IgD-negative memory B cell (primary cell): Measurements from ENCODE around the gene DQX1. TPM values are rescaled to one million over a fixed set of nuclear protein-coding genes. Genes with fewer than 3 reads are reported as not detected.

Experiments used
- H3K27ac Mint-ChIP-seq, 3 donors: one replicate each; pipeline ENCODE4 v1.8.0; 2020 to 2022; ENCODE audit warnings: mild to moderate bottlenecking in 3 of 3, mixed read lengths in 3 of 3, moderate library complexity in 1 of 3
- H3K27me3 Mint-ChIP-seq: one replicate; pipeline ENCODE4 v1.8.0; 2021; ENCODE audit warnings: mixed read lengths
- H3K36me3 Mint-ChIP-seq: one replicate; pipeline ENCODE4 v1.8.0; 2020; ENCODE audit warnings: mild to moderate bottlenecking, mixed read lengths
- H3K4me1 Mint-ChIP-seq, 3 donors: one replicate each; pipeline ENCODE4 v1.8.0; 2020 to 2022; ENCODE audit warnings: mixed read lengths in 3 of 3, mild to moderate bottlenecking in 1 of 3
- H3K4me3 Mint-ChIP-seq, 4 donors: one replicate each; pipeline ENCODE4 v1.8.0; 2020 to 2022; ENCODE audit warnings: mild to moderate bottlenecking in 4 of 4, mixed read lengths in 4 of 4, moderate library complexity in 3 of 4
- H3K9me3 Mint-ChIP-seq, 3 donors: one replicate each; pipeline ENCODE4 v1.8.0; 2020 to 2021; ENCODE audit warnings: mixed read lengths in 3 of 3, mild to moderate bottlenecking in 1 of 3
- polyA plus RNA-seq: library from polyadenylated mRNA; unstranded; fragments of 300-500 nt; fragmentation: Illumina TruSeq; gene quantifications from one replicate; pipeline ENCODE4 v1.2.3, GENCODE V29; 2021

The DQX1 gene
- polyA plus RNA-seq, 1 donor from 2014 or later, result 0.70 TPM

DNA sequence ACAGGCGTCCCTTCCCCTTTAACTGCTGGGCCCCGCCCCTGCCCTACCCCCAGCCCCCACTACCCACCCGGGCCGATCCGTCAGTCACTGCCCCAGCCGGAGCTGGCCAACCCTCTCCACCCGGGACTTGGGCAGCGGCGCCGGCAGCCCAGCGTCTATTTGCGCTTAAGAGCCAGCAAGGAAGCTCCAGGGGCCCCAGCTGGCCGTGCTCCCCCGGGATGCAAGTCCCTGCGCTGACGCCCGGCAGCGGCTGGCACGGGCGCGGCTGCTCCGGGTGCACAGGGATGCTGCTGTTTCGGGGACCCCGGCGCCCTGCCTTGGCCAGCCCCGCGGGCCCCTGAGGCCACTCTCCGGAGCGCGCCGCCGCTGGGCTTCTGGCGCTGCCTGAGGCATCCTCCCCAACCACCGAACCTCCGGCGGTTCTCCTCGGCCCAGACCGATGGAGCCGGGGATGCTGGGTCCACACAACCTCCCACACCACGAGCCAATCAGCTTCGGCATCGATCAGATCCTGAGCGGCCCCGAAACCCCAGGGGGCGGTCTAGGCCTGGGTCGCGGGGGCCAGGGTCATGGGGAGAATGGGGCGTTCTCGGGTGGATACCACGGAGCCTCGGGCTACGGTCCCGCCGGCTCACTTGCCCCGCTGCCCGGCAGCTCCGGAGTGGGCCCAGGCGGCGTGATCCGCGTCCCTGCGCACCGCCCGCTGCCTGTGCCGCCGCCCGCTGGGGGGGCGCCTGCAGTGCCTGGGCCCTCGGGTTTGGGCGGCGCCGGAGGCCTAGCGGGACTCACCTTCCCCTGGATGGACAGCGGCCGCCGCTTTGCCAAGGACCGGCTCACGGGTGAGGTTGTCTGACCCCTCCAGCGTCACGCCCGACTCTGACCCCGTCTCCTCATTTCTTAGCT, 11.4 kb downstream of the DQX1 start, which contains the start of gene TLX2:
Gene TLX2 (plus strand): TSS at position 83 of the 903 bp plus-strand sequence. CDS start 357 bp downstream, at position 440.
- Mint-ChIP-seq H3K27ac (peak within 1 kb of the TSS in 1 of 3 donors; percentile 20), H3K9me3 (no peaks in the 10 kb centered on the region), H3K36me3 (peaks cover 4% of the 10 kb centered on the region), H3K4me1 (peaks cover 10 to 12% (median 12%) of the 10 kb centered on the region in 3 donors), H3K4me3 (peak within 1 kb of the TSS; percentile 63 to 83 (median 74)), H3K27me3 (peaks cover 54% of the 10 kb centered on the region)

DNA sequence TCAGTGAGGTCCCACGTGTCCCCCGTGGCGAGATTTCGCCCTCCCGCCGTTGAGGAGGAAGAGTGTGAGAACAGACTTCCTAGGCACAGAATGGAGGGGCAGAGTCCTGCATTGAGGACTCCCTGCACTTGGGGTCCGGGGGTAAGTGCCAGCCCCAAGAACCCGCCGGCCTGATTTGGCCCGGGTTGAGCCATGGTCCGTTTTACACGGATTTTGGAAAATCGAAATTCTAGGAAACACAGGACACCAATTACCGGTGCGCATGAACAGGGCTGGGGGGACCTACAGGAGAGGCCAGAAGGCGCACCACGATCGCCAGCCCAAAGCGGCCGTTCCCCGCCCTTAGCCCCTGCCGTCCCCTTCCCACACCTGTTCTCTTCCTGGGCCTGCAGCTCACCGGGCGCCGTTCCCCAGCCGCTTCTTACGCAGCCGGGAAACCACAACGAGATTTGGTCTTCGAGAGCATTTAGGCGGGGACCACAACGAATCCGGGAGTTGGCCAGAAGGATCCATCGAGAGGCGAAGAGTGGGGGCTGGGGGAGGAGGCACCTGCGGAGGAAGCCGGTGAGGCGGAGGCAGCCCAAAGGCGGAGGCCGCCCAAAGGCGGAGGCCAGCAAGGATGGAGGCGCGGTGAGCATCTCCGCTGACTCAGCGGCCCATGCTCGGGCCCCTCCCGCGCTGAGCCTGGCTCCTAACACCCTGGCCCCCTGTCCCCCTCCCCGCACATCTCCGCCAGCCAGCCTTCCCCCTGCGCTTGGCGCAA, 12.2 kb downstream of the DQX1 start:
- H3K27ac Mint-ChIP-seq, result peak overlapping the region in 1 of 3 donors; percentile 20
- H3K36me3 Mint-ChIP-seq, result peaks cover 4% of the 10 kb centered on the region
- peaks cover 11 to 12% (median 12%) of the 10 kb centered on the region in 3 donors for H3K4me1 Mint-ChIP-seq
- peak overlapping the region in 3 of 4 donors; percentile 13 to 79 (median 67) for H3K4me3 Mint-ChIP-seq
- H3K9me3 Mint-ChIP-seq, result no peaks in the 10 kb centered on the region
- H3K27me3 Mint-ChIP-seq, result peaks cover 52% of the 10 kb centered on the region

DNA sequence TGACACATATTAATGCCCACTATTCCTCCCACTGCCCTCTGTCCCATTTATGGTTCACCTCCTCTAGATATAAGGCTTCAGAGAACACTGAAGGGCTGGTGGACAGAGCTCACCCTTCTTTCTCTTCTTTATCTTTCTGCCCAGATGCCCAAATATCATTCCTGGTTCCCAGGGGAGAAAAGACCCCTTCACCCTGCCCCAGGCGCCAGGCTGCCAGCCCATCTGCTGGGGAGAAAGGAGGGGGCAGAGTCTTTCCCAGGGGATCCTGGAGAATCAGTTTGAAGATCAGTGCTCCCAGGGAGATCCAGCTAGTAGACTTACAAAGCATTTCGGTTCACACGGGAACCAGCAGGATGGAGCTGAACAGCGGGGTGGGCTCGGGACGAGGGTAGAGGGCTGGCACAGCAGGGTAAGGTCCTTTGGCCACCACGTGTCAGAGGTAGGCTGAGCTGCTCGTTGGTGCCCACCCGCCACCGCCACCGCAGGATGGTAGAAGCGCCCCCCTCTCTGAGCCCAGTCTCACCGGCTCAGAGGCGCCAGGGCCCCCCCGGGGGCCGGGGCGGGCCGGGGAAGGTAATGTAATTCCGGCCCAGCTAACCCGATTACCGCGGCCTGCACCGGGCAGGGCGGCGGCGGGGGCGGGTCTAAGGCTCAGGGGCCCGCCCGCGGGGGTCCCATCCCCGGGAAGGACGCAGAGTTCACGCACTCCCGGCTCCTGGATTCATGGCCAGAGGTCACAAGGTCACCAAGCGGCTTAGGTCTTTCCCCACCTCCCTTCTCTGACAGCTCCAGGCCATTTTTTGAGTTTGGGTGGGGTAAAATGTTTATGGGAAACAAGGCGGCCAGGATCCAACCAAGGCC, 13.1 kb downstream of the DQX1 start:
- H3K27ac Mint-ChIP-seq, result peak overlapping the region in 1 of 3 donors; percentile 66
- H3K4me3 Mint-ChIP-seq, result peak overlapping the region in 3 of 4 donors; percentile 23 to 79 (median 60)

DNA sequence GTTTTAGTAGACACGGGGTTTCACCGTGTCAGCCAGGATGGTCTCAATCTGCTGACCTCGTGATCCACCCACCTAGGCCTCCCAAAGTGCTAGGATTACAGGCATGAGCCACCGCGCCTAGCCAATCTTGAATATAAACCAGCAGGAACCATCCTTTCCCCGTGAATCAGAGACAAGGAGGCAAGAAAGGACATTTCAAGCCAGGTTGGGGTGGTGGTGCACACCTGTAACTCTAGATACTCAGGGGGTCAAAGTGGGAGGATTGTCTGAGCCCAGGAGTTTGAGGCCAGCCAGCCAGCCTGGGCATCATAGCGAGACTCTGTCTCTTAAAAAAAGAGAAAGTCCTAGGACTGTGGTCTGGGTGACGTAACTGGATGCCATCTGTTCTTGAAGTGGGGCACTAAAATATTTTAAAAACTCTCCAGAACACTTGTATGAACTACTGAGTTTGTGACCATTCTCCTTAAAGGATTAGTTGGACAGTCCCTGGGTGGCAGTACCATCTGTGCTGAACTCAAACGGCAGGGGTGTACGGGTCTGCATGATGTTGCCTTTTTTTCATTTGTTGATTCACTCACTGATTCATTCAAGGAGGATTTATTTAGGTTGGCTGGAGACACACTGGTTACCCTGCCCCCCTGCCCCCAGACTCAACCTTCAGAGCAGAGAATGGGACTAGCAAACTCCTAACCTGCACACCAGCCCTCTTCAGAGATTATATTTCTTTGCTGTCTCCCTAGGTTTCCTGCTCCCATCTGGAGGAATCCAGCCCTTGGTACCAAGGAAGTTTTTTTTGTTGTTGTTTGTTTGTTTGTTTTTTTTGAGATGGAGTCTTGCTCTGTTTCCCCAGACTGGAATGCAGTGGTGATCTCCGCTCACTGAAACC, 14.7 kb downstream of the DQX1 start:
- Mint-ChIP-seq H3K27ac (peak overlapping the region in 1 of 3 donors; percentile 66), H3K4me3 (peak overlapping the region in 1 of 4 donors; percentile 60), H3K4me1 (peaks cover 19 to 27% (median 24%) of the 10 kb centered on the region in 3 donors), H3K27me3 (peaks cover 34% of the 10 kb centered on the region), H3K9me3 (peaks cover 0 to 3% (median 0%) of the 10 kb centered on the region in 3 donors), H3K36me3 (peaks cover 5% of the 10 kb centered on the region)

More for the DNA sequence above, 13.1 kb downstream of the DQX1 start:
- Mint-ChIP-seq H3K4me1 (peaks cover 17 to 20% (median 19%) of the 10 kb centered on the region in 3 donors), H3K36me3 (peaks cover 4% of the 10 kb centered on the region), H3K27me3 (peaks cover 45% of the 10 kb centered on the region), H3K9me3 (no peaks in the 10 kb centered on the region)

DNA sequence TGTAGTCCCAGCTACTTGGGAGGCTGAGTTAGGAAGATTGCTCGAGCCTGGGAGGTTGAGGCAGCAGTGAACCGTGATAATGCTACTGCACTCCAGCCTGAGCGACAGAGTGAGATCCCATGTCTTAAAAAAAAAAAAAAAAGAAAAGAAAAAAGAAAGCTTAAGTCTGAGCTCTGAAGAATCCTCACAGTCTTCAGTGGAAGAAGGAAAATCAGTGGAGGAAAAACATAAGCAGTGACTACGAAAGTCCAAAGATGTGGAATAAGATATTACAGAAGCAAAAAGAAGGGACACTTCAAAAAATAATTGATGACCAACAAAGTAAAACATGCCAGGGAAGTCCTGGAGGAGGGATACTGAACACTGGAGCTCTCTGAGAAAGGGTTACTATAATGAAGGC, 15.8 kb downstream of the DQX1 start:
- Mint-ChIP-seq H3K4me3 (peak overlapping the region in 1 of 4 donors; percentile 43), H3K27ac (peak overlapping the region in 2 of 3 donors; percentile 8 to 20), H3K36me3 (peaks cover 7% of the 10 kb centered on the region), H3K27me3 (peaks cover 27% of the 10 kb centered on the region), H3K4me1 (peaks cover 18 to 22% (median 21%) of the 10 kb centered on the region in 3 donors), H3K9me3 (peaks cover 0 to 3% (median 0%) of the 10 kb centered on the region in 3 donors)

DNA sequence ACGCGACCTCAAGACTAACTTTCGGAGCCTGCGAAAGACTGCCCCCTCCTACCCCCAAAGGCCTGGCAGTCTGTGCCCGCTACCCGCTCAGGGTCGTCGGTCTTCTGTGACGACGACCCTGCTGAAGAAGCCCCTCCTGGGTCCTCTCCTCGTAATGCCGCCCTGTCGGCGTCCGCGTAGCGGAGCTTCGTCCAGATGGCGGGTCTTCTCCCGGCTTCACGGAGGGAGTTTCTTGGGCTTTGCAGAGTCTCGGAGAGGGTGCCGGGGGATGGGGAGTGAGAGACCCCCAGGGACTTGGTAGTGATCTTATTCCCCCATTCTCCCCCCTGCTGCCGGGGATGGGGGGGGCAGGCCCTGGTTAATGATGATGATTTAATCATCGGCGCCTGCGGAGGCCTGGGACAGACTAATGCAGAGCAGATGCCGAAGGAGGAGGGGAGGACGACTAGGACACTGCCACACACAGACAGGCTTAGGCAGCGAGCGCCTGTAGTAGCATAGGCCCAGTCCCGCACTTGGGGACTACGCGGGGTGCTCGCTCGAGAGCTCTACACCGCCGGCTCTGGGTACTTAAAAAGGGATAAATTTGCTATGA, 18.0 kb downstream of the DQX1 start:
- peaks cover 0 to 3% (median 0%) of the 10 kb centered on the region in 3 donors for H3K9me3 Mint-ChIP-seq
- H3K27ac Mint-ChIP-seq, result peak overlapping the region; percentile 98 to 100 (median 100)
- peak overlapping the region; percentile 96 to 100 (median 100) for H3K4me3 Mint-ChIP-seq
- peaks cover 16% of the 10 kb centered on the region for H3K36me3 Mint-ChIP-seq
- H3K27me3 Mint-ChIP-seq, result peaks cover 31% of the 10 kb centered on the region
- H3K4me1 Mint-ChIP-seq, result peaks cover 22 to 32% (median 25%) of the 10 kb centered on the region in 3 donors

DNA sequence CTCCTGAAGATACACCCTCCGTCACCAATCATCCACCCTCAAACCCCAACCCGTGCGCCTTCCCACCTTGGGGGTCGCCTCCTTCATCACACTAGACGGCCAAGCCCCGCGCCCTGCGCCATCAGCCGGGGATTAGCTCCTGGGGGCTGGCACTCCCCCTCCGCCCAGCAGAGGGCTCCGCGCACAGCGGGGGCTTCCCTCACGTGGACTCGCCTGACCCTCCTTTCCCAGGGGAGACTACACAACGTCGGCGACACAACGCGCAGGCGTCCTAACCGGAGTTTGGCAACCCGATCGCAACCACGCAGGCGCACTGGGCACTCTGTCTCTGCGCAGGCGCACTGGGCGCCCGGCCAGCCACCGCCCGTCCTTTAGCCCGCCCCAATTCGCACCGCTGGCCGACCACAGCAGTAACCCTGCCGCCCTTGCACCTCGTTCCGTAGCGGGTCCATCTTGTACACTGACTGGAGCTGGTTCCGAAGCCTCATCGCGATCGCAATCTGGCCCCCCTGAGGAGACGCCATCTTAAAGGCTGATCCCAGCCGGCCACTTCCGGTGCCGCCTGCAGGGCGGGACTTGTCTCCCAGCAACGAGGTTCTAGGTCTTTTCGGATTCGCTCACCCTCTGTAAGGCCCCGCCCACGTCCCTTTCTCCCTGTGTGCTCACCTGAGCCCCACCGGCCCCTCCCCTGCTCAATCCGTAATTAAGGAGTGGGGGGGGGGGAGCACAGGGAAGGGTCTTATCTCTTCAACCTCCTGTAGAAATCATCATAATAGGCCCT, 18.7 kb downstream of the DQX1 start, which contains the start of gene PCGF1:
Gene PCGF1 (minus strand): TSS at position 551 of the 781 bp plus-strand sequence. CDS start 27 bp downstream, at position 524.
- H3K9me3 Mint-ChIP-seq, result peaks cover 0 to 3% (median 0%) of the 10 kb centered on the region in 3 donors
- H3K4me1 Mint-ChIP-seq, result peaks cover 22 to 32% (median 26%) of the 10 kb centered on the region in 3 donors
- H3K4me3 Mint-ChIP-seq, result peak within 1 kb of the TSS; percentile 96 to 100 (median 100)
- H3K36me3 Mint-ChIP-seq, result peaks cover 14% of the 10 kb centered on the region
- peak within 1 kb of the TSS; percentile 98 to 100 (median 100) for H3K27ac Mint-ChIP-seq
- H3K27me3 Mint-ChIP-seq, result peaks cover 31% of the 10 kb centered on the region

DNA sequence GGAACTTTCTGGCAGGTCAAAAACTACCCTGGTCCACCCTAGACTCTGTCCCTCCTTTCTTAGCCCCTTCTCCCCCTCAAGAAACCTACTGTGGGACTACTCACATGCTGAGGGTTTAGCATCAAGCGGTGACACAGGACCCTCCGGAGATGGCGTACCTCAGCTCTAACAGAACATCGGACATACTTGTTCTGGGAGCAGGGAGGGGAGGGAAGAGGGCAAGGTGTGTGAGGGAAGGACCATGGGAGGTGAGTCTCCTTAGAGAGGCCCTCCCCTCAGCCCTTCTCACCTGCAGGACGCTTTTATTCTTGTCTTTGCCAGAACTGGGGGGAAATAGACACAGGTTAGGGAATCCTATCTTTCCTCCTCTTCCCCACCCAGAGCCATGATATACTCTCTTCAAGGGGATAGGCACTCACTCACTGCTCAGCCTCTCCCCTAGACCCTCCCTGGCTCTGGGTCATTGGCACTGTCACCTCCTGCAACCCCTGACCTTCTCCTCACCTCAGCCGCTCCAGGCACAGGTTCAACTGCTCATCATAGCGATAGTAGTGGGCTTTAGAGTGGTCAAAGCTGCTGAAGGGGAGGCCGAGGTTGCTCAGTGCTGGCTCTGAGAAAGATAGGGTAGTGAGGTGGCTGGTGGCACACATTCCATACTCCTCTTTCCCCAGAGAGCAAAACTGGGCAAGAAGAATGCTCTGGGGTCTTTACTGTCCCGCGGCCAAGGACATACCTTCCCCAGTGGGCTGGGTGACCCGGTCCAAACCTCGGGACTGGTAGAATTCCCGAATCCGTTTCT, 20.4 kb downstream of the DQX1 start:
- H3K9me3 Mint-ChIP-seq, result peaks cover 0 to 3% (median 0%) of the 10 kb centered on the region in 3 donors
- peak overlapping the region in 2 of 3 donors; percentile 56 to 100 for H3K27ac Mint-ChIP-seq
- H3K4me3 Mint-ChIP-seq, result peak overlapping the region; percentile 44 to 100 (median 92)
- H3K4me1 Mint-ChIP-seq, result peaks cover 25 to 32% (median 29%) of the 10 kb centered on the region in 3 donors
- peaks cover 33% of the 10 kb centered on the region for H3K27me3 Mint-ChIP-seq
- H3K36me3 Mint-ChIP-seq, result peaks cover 14% of the 10 kb centered on the region

DNA sequence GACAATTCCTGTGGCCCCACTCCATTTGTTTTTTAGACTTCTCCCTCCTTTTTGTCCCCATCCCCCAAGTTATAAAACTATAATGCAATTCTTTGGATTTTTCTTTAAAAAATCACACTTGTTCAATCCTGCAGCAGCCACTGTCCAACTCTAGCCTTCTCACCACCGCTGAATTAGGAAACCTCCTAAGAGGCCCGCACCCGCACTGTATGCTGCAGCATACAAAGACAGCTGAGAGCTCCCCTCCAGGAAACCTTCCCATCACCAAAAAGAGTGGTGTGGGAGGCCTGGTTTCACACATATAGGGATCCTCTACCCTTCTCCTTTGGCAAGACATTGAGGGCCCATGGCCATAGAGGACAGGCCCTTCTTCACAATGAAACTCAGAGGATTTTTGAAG, 21.4 kb downstream of the DQX1 start:
- peaks cover 0 to 3% (median 0%) of the 10 kb centered on the region in 3 donors for H3K9me3 Mint-ChIP-seq
- peak overlapping the region; percentile 44 to 86 (median 83) for H3K4me3 Mint-ChIP-seq
- H3K27me3 Mint-ChIP-seq, result peaks cover 38% of the 10 kb centered on the region
- H3K27ac Mint-ChIP-seq, result peak overlapping the region in 2 of 3 donors; percentile 12 to 56
- H3K4me1 Mint-ChIP-seq, result peaks cover 27 to 32% (median 27%) of the 10 kb centered on the region in 3 donors
- H3K36me3 Mint-ChIP-seq, result peaks cover 14% of the 10 kb centered on the region

DNA sequence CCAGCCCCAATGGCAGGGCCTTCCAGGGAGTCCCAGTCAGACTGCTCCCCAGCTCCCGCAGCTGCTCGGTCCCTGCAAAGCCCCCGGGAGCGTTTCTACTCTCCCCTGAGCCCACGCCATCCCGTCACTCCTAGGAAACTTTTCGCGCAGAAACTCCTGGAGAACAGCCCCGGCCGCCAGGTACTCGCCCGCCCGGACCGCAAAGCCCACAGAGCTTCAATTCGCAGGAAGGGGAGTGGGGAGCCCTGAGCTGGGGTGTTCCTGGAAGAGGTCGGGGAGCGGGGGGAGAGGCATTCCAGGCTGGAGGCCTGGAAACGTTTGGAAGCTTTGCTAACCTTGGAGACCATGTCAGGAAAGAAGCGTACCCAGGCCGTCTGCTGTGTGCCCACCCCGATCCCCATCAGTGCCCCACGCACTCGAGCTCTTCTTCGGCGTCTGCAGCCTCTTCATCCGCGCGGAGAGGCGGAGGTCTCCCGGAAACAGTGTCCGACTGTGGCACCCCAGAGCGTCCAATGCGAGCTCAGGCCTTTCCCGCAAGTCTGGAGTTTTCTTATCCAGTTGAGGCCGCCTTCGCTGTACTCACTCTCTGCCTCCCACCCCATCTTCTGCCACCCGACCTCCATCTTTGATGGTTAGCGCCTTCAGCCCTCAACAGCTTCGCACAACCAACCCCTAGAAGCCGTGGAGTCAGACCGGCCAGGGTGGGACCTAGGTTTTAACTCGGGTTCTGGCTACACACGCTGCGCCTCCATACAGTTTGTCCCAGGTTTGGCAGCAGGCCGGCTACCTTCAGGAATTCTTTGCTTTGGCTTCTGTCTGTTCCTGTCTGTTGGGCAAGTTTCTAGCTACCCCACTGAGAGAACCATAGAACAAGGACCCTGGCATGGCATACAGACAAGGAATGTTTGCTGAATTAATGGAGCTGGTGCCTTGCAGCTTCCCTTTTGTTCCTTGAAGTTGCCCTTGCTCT, 22.2 kb downstream of the DQX1 start:
- Mint-ChIP-seq H3K27me3 (peaks cover 44% of the 10 kb centered on the region), H3K4me1 (peaks cover 31 to 35% (median 32%) of the 10 kb centered on the region in 3 donors), H3K4me3 (peak overlapping the region; percentile 72 to 88 (median 84)), H3K36me3 (peaks cover 14% of the 10 kb centered on the region), H3K27ac (peak overlapping the region in 2 of 3 donors; percentile 39 to 90), H3K9me3 (peaks cover 0 to 3% (median 0%) of the 10 kb centered on the region in 3 donors)
